Spleen (tissue), 11 donors: ENCODE data around the gene SMIM3. TPM values are rescaled to one million over a fixed set of nuclear protein-coding genes. Genes with fewer than 3 reads are reported as not detected.
A peak's percentile ranks its signal among the peaks of the same experiment; 100 is the strongest.

Experiments
- DNase-seq: peaks from one replicate; pipeline ENCODE4 v3.0.0-alpha.2; 2020
- H3K27ac ChIP-seq, 8 donors: fragments of 200-600 bp; sonication (generic) in 7 of 8; 1 replicate in 4 of 8; 2 replicates in 4 of 8; pipeline versions ENCODE4 v1.5.0 to v1.8.0; 2016 to 2021; ENCODE audit warnings: inconsistent platforms in 4 of 8, mild to moderate bottlenecking in 4 of 8, moderate library complexity in 1 of 8
- H3K27me3 ChIP-seq, 7 donors: fragments of 200-600 bp; sonication (generic) in 6 of 7; replicated peaks in 1 of 7; 1 replicate in 4 of 7; 2 replicates in 3 of 7; pipeline versions ENCODE4 v1.5.0 to v1.8.0; 2016 to 2021; ENCODE audit warnings: inconsistent platforms in 3 of 7, mild to moderate bottlenecking in 1 of 7
- H3K36me3 ChIP-seq, 6 donors: fragments of 200-600 bp; sonication (generic) in 5 of 6; 1 replicate in 4 of 6; 2 replicates in 2 of 6; pipeline versions ENCODE4 v1.5.0 to v1.8.0; 2016 to 2021; ENCODE audit warnings: inconsistent platforms in 2 of 6
- H3K4me1 ChIP-seq, 6 donors: fragments of 200-600 bp; sonication (generic) in 5 of 6; 1 replicate in 3 of 6; 2 replicates in 3 of 6; pipeline versions ENCODE4 v1.5.0 to v1.8.0; 2016 to 2021; ENCODE audit warnings: inconsistent platforms in 3 of 6
- H3K4me3 ChIP-seq, 8 donors: fragments of 200-600 bp; sonication (generic) in 7 of 8; 1 replicate in 4 of 8; 2 replicates in 4 of 8; pipeline versions ENCODE4 v1.5.0 to v1.8.0; 2016 to 2021; ENCODE audit warnings: inconsistent platforms in 4 of 8, mild to moderate bottlenecking in 4 of 8, moderate library complexity in 2 of 8
- H3K9me3 ChIP-seq, 8 donors: fragments of 200-600 bp; sonication (generic) in 7 of 8; 1 replicate in 4 of 8; 2 replicates in 4 of 8; pipeline versions ENCODE4 v1.5.0 to v1.8.0; 2016 to 2021; ENCODE audit warnings: inconsistent platforms in 4 of 8
- POLR2A ChIP-seq, 3 donors: fragments of 450-650 bp; IDR thresholded peaks; one replicate each; pipeline ENCODE4 v1.5.1; 2017; ENCODE audit warnings: antibody characterized with exemption in 3 of 3, mild to moderate bottlenecking in 1 of 3
- POLR2AphosphoS5 ChIP-seq, 3 donors: sonication (generic); formaldehyde crosslinking; IDR thresholded peaks; one replicate each; pipeline ENCODE4 v1.5.1; 2017; ENCODE audit warnings: antibody characterized with exemption in 3 of 3
- WGBS, 5 donors: extraction: QIAGEN DNeasy Blood & Tissue Kit in 3 of 5; methylation state at CpG; one replicate each; pipeline versions ENCODE4 v1.1.5 to v1.1.7; 2013 to 2018; 5-methylcytosine and 5-hydroxymethylcytosine counted together
- intact Hi-C: fragments of 100-400 bp; cut with DNase I; formaldehyde crosslinking; loops from one replicate; pipeline ENCODE4 v1.15.0; 2023; ENCODE audit warnings: low total_unique reads
- polyA plus RNA-seq, 3 donors: library from polyadenylated mRNA; stranded (reverse); fragments of 200-250 nt; gene quantifications; one replicate each; pipeline ENCODE4 v1.2.1, GENCODE V29; 2013
- total RNA-seq, 7 donors: library from RNA; depleted of rRNA in 3 of 7; stranded (reverse); fragments of >200 nt in 3 of 7; fragmentation: NEBNext Ultra II Directional in 4 of 7; extraction: Animal tissue kit (Norgen Biotek cat#: 25700) in 4 of 7; gene quantifications; one replicate each; pipeline versions ENCODE4 v1.1.0 to v1.2.1, GENCODE V29; 2016 to 2021
- TF ChIP-seq, protein P1 (sequence below), 11 experiments: fragments of 200-600 bp in 7 of 11; fragments of 450-650 bp in 4 of 11; sonication (generic) in 4 of 11; IDR thresholded peaks in 8 of 11; conservative IDR thresholded peaks in 3 of 11; 1 replicate in 7 of 11; 2 replicates in 4 of 11; pipeline versions ENCODE4 v1.4.0 to v1.8.0; 2016 to 2021; ENCODE audit warnings: antibody characterized with exemption in 11 of 11, inconsistent platforms in 4 of 11, mild to moderate bottlenecking in 1 of 11
- donor health status: healthy with polysubstance abuse.
- donor health status: DM: no; HTN: no; CAD: no; lungs with moderate emphysema.
- donor health status: DM: no; HTN: no; CAD: no.
- donor health status: Bipolar disorder and iron deficiency.
- donor health status: healthy.
- donor health status: DM: no; HTN: no; CAD: no.
- donor health status: DM: yes; HTN: yes; CAD: no.

The SMIM3 gene
- total and polyA plus RNA-seq, 10 donors: 8.8 to 59.7 (median 24.5) TPM

DNA sequence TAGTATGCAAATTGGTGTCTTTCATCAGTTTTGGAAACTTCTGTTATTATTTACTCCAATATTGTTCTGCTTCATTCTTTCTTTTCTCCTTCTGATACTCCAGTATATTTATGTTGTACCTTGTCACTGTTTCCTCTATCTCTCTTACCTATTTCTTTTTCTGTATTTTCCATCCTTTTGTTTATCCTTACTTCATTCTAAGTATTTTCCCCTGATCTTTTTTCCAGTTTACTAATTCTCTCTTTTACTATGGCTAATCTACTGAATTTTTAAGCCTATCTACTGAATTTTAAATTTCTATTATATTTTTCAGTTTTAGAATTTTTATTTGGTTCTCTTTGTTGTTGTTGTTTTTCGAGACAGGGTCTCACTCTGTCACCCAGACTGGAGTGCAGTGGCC, 7.4 kb downstream of the SMIM3 start:
- Histone ChIP-seq H3K27ac (peak overlapping the region in 2 of 8 donors; percentile 25 to 96), H3K9me3 (no peaks in the 10 kb centered on the region), H3K36me3 (no peaks in the 10 kb centered on the region), H3K4me3 (no peak overlapping the region), H3K4me1 (peaks cover 20 to 97% (median 68%) of the 10 kb centered on the region in 6 donors), H3K27me3 (no peaks in the 10 kb centered on the region)
- no peak for TF ChIP-seq POLR2AphosphoS5 (IDR thresholded peaks at IDR 0.05)
- no peak for TF ChIP-seq POLR2A (IDR thresholded peaks at IDR 0.05)
- TF ChIP-seq, protein P1, sequence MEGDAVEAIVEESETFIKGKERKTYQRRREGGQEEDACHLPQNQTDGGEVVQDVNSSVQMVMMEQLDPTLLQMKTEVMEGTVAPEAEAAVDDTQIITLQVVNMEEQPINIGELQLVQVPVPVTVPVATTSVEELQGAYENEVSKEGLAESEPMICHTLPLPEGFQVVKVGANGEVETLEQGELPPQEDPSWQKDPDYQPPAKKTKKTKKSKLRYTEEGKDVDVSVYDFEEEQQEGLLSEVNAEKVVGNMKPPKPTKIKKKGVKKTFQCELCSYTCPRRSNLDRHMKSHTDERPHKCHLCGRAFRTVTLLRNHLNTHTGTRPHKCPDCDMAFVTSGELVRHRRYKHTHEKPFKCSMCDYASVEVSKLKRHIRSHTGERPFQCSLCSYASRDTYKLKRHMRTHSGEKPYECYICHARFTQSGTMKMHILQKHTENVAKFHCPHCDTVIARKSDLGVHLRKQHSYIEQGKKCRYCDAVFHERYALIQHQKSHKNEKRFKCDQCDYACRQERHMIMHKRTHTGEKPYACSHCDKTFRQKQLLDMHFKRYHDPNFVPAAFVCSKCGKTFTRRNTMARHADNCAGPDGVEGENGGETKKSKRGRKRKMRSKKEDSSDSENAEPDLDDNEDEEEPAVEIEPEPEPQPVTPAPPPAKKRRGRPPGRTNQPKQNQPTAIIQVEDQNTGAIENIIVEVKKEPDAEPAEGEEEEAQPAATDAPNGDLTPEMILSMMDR (IDR thresholded peaks at IDR 0.05 in 8 of 11, conservative IDR thresholded peaks at IDR 0.05 in 3 of 11): no peak
- DNase-seq: no peak
- intact Hi-C loops: no loop called here
- WGBS, 5 donors: 68 to 100% (median 86%) methylated on average over 1 of the region's 1 CpG

DNA sequence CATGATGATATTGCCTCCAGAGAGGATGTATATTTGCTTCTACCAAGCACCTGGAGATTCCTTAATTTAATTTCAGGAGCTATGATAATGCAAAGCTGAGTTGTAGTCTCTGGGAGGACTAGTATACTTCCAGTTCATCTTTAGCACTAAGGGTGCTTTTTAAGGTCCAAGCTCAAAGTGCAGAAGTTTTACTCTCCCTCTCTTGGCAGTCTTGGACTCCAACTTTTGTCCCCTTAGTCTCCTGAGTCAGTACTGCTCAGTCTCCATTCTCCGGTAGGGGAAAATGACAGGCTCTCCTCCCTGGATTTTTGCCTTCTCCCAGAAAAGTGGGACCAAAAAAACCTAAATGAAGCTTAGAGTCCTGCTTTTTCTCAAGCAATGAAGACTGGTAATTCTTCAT, 8.3 kb downstream of the SMIM3 start:
- intact Hi-C loops: no loop called here
- DNase-seq: no peak
- Histone ChIP-seq H3K27ac (peak overlapping the region in 6 of 8 donors; percentile 2 to 50 (median 24)), H3K4me3 (no peak overlapping the region), H3K4me1 (peaks cover 14 to 92% (median 62%) of the 10 kb centered on the region in 6 donors), H3K27me3 (no peaks in the 10 kb centered on the region), H3K36me3 (no peaks in the 10 kb centered on the region), H3K9me3 (no peaks in the 10 kb centered on the region)
- WGBS, 5 donors: 68 to 100% (median 90%) methylated on average over 1 of the region's 1 CpG
- TF ChIP-seq, protein P1 (IDR thresholded peaks at IDR 0.05 in 8 of 11, conservative IDR thresholded peaks at IDR 0.05 in 3 of 11): no peak
- TF ChIP-seq POLR2AphosphoS5 (IDR thresholded peaks at IDR 0.05) (no peak), POLR2A (IDR thresholded peaks at IDR 0.05) (no peak)

GRCh38 chr5:150787656-150788055, 9.1 kb downstream of the SMIM3 start:
- WGBS, 5 donors: 11 to 32% (median 25%) methylated on average over 1 of the region's 1 CpG
- peak overlapping the region in 4 of 8 donors; percentile 17 to 50 (median 30) for H3K27ac ChIP-seq
- intact Hi-C loops: no loop called here
- TF ChIP-seq POLR2AphosphoS5 (IDR thresholded peaks at IDR 0.05): no peak
- TF ChIP-seq, protein P1 (IDR thresholded peaks at IDR 0.05 in 8 of 11, conservative IDR thresholded peaks at IDR 0.05 in 3 of 11): no peak
- no peak for TF ChIP-seq POLR2A (IDR thresholded peaks at IDR 0.05)
- H3K36me3 ChIP-seq: no peaks in the 10 kb centered on the region
- peaks cover 9 to 84% (median 56%) of the 10 kb centered on the region in 6 donors for H3K4me1 ChIP-seq
- H3K27me3 ChIP-seq: no peaks in the 10 kb centered on the region
- no peak overlapping the region for H3K4me3 ChIP-seq
- no peak for DNase-seq
- H3K9me3 ChIP-seq: no peaks in the 10 kb centered on the region

- H3K4me1 ChIP-seq: peaks cover 0 to 75% (median 43%) of the 10 kb centered on the region in 6 donors
- TF ChIP-seq, protein P1 (IDR thresholded peaks at IDR 0.05 in 8 of 11, conservative IDR thresholded peaks at IDR 0.05 in 3 of 11): no peak
- TF ChIP-seq POLR2AphosphoS5 (IDR thresholded peaks at IDR 0.05): no peak
- no peak for TF ChIP-seq POLR2A (IDR thresholded peaks at IDR 0.05)
- H3K4me3 ChIP-seq: no peak overlapping the region
- no peaks in the 10 kb centered on the region for H3K36me3 ChIP-seq
- intact Hi-C loops: no loop called here
- peak overlapping the region in 3 of 8 donors; percentile 43 to 66 (median 46) for H3K27ac ChIP-seq
- no peaks in the 10 kb centered on the region for H3K27me3 ChIP-seq
- DNase-seq: no peak
- no peaks in the 10 kb centered on the region for H3K9me3 ChIP-seq
These were observed 10.4 kb downstream of the SMIM3 start for GRCh38 chr5:150788977-150789376.
